Stimulated activated CD4-positive, alpha-beta T cell treated with anti-CD3 and anti-CD28 coated beads, Interleukin-2, amount 100 ng/mL, for 24 hours (primary cell): ENCODE measurements around the gene RTL9.
"Not testable (repeated sequence)": the region's sequence is repeated elsewhere in the genome, so short reads cannot be mapped to it uniquely, and the experiment has no call there.

Source experiments
- DNase-seq, 2 donors: peaks; one replicate each; pipeline ENCODE4 v3.0.0-alpha.2; 2020

RTL9 gene

DNA sequence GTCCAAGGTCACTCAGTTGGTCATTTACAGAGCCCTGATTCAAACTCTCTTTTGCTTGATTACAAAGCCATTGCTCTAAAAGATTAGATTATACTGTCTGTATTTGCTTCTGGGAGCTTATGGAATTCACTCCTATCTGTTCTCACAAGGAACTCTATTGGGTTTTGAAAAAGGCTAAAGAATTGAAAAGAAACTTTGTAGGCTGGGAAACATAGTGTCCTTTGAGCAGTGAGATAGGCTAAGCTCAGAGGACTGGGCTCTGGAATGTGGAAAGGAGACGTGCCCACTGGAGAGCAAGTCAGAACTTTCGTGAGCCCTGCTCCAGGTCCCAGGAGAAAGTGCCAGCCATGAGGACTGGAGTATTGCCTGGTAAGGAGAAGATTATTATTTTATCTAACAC, at the start of gene RTL9:
TSS of gene RTL9 (plus strand) at position 301 of the 400 bp plus-strand sequence. CDS start 91,770 bp downstream, outside the sequence.
- no peak for DNase-seq

DNA sequence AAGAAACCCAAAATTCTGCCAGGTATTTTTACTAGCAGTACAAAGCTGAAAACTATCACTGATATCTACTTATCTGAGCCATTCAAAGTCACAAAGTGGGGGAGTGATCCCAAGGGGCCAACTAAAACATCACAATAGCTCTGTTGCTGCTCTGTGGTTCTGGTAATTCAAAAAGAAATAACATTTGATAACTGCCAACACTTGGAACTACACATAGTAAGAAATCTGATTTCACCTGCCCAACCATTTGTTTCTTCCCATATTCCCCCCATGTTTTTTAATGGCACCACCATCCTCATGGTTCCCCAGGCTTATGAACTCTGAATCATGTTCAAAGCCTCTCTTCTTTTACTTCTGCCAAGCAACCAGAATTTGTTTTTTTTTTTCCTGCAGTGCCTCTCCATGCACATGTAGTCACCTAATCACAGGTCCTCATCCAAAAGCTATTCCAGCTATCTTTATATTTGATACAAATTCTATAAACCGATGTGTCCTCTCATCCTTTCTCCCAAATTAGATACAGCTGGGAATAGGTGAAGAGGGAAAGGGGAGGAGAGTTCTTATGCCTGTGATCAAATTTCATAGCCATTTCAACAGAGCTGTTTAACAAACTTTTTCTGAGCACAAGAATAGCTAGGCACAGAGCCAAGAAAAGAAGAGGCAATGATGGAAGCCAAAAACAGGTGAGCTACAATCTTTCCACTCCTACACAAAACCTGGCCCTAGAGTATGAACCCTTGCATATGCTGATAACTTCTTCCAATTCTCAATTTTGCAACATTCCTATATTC, 48.5 kb upstream of the RTL9 start:
- no peak for DNase-seq

DNA sequence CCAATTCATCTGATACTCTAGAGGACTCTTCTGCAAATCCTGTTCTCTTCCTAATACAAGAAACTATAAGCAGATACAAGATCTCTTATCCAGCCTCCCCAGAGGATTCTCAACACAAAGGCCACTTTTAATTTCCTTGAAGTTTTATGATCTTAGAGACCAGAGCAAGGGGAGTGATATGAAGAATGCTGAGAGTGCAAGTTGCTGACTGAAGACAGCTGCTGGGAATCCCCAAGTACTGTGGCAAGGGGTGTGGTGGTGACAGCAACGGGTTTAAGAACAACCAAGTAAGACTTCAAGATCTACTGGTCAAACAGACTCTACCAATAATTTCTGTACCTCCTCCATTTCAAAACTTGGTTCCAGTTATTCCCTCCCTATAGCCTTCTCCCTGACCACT, 47.8 kb upstream of the RTL9 start:
- peak; percentile 27 to 37 for DNase-seq

DNA sequence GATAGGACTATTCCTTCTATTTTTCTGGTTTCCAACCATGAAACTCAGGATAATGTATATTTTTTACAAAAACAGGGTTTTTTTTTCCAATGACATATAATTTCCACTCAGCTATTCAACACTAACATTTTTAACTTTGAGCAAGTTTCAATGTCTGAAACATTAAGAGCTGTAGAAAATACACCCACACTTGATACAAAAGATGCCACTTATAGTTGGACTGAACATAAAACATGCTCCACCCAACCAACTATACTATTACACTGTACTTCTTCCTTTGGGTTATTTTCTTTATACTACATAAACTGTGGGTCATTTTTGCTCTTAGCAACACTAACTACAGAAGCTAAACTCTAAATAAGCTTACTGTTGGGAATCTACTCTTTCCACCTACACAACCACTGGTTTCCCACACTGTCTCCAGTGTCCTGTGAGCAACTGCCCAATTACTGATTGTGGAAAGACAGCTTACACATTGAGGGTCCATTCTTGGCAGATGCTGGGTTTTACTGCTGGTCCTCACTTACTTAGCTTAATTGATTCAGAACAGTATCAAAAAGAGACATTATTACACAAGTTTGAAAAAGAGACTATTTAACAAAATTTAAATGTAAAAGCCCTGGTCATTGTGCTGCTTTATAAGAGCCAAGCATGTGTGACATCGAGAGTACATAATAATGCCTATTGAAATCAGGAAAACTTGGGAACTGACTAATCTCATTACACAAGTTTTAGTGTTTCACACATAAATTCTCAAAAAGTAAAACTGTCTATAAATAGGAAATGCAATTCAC, 47.0 kb upstream of the RTL9 start:
- no peak for DNase-seq

DNA sequence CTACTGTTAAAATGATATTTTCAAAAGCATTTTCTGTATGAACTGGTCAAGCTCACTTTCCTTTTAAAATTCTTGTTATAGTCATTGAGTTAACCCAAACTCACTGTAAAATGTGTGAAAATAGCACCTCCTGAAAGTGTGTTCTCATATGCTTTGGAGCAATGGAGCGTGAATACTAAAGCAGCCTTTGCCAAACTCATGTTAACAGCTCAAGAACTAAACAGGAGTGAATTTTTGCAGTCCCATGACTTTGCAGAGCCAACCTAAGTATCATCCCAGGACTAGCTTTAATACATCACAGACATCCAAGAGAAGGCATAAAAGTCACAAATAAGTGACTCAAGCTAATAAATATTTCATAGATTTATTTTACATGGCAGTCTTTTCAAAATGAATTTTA, 43.1 kb upstream of the RTL9 start:
- DNase-seq, result no peak

DNA sequence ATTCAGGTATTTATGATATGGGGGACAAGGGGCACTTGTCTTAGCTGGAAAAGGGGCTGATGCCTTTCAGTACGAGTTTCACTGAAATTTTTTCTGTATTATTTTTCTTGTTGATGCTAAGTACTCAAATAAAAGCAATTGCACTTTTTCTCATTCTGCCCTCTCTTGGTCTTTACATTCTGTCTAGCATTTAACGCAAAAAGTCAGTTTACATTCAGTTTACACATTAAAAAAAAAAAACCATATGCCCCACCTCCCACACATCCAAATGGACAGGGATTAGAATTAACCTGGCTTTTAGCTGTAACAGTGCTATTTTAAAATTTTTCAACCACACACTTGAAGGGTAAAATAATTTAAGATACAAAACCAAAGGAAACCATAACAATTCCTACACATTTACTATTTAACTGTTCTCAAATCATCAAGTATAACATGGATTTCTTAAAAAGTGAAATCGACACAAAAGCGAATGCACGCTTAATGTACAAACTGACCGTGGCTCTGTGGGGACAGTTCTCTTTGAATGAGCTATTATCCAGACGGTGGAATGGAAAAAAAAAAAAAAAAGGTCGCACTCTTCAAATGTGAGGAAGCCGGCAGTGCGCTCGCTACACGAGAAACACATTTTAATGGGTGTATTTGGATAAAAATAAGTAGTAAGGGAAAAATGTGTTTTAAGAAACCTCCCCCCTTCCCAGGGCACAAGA, 42.1 kb upstream of the RTL9 start:
- DNase-seq, result no peak

DNA sequence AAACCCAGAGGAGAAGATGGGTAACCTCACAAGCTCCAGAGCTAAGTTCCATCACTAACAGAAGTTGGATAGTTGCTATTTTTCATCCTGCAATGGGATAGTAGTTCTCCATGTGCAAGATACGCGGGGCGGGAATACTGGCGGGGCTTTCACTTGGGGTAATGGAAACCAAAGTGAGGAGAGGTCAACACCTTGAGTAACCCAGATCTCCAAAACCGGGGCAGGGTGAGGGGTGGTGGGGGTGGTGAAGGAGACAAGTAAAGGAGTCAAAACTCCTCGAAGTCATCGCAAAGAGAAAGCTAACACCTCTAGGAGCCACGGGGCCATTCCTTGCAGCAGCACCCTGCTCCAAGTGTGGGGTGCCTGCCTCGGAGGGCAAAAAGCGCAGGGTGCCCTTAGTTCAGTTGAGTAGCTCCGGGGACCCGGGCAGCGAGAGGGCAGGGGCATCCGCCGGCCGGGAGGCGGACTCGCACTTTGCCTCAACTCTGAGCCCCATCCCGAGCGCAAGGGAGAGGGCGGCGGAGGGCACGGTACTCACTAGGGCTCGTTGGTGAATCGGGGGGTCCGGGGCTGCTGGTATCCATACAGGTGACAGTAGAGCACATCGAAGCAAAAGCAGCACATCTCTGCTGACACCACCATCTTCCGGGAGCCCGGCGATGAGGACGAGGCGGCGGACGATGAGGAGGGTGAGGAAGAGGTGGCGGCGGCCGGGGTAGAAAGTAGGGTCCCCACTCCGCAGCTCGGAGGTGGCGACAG, 41.4 kb upstream of the RTL9 start:
- DNase-seq, result peak in 1 of 2 donors; percentile 38

DNA sequence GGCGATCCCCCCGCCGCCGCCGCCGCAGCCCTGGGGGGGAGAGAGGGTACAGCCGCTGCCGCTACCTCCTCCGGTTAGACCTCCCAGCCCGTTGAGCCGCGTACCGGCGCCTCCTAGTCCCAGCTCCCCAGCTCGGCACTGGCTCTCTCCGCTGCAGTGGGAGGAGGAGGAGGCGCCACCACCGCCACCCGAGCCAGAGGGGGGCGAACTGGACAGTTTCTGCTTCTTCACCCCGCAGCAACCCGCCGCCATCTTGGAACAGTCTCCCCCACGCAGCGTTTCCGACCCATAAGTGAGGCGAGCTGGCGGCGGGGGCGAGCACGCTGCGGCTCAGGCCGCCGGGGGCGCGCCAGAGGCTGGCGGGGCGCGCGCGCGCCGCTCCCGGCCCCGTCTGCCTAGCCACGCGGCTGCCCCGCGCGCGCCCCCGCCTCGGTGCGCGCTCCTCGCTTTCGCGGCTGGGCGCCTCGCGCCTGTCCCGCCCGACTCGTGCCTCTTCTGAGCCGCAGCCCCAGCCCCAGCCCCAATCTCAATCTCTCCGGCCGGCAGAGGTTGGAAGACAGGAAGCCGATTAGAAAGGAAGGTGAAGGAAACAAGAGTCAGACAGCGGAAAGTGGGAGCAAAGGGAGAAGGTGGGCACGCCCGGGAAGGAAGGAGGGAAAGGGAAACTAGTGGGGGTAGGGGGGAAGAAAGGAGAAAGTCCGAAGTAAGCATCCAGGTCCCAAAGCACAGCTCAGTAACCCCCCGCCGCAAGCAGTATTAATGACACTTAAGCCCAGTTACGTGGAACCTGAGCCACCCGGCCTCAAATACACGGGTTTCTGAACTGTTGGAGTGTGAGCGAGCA, 40.6 kb upstream of the RTL9 start, which contains the start of gene AMMECR1:
TSS of gene AMMECR1 (minus strand) at position 266 of the 844 bp plus-strand sequence. CDS start at position 252, 14 bp downstream.
- DNase-seq, result peak; percentile 78

DNA sequence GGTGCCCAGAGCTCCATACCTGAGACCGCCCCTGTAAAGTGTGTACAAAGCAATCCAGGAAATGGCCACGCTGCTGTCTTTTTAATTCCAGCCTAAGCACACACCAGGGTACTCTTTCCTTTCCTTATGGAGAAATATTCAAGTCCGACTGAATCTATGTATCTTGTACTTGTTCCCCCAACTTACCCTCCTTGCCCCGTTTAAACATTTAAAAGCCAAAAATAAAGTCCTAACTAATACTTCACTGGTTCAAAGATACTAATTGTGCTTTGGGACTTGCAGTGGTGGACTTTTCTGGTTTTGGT, 40.0 kb upstream of the RTL9 start:
- DNase-seq, result no peak

DNA sequence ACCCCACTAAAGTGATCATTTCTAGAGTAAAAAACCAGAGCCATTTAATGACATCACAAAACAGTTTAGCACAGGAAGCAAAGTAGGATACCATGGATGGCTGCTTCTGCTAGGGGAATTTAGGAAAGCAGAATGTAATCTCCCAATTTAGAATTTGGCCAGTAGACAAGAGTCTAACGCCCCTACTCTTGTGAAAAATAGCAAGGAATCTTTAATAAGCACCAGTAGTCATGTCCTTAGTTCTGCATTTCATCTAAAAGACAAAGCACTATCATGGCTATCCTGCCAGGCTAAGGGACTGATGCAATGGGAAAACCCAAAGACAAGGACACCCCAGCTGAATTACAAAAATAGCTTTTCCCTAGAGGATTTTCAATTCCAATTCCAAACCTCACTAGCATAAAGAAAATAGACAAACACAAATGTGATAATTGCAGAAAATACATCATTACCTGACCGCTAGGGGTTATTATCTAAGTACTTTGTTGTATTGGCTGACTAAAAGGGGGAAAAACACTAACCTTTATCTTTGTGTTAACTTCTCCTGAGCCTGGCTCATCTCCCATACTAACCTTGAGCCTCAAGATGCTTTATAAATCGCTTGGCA, 38.2 kb upstream of the RTL9 start:
- DNase-seq, result no peak

DNA sequence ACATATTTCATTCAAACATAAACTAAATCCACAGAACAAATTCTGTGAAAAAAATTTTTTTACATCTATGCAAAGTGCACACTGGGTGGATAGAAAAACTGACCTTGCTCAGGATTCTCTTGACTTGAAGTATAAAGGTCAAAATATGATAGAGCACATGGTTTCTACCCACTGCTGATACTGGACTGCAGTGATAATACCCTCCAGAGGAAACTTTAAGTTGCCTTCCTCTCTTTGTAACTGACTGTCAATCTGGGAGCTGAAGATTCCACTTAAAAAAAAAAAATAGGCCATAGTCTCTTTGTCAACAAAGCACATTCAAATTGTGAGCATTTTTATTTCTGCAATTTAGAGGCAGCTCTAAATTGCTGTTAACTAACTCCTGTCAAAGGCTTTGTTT, 37.6 kb upstream of the RTL9 start:
- no peak for DNase-seq

DNA sequence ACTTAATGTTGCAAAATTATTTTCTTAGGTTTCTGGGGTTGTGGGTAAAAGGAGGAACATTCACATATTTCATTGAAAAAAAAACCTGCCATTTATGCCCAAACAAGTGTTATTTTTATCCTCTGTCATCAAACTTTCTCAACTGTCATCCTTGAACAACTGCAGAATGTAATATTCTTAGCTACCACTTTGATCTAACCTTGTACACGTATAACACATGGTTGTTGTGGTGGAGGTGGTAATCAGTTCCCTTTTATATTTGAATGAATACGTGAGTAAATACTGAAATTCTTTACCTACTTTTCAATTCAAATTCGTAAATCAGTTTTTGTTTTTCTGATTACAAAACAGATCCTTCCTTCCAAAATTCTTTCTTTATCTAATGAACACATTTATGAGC, 37.0 kb upstream of the RTL9 start:
- DNase-seq, result no peak

DNA sequence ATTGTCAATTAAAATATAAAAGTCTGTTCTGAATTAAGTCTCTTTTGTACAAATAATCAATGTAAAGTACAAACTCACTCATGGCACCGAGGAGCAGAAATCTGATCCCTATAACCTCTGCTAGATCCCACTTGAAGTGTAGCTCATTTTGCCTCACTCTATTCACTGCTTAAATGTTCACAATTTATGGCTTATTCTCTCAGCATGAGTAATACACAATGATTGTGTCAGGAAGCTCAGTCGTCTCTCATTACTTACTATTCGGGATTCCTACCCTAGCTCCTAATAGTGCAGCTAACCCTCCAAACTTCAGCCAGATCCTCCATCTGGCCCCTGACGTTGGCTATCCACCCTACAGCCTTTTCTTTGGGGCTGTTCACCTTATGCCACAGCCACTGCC, 36.0 kb upstream of the RTL9 start:
- no peak for DNase-seq

DNA sequence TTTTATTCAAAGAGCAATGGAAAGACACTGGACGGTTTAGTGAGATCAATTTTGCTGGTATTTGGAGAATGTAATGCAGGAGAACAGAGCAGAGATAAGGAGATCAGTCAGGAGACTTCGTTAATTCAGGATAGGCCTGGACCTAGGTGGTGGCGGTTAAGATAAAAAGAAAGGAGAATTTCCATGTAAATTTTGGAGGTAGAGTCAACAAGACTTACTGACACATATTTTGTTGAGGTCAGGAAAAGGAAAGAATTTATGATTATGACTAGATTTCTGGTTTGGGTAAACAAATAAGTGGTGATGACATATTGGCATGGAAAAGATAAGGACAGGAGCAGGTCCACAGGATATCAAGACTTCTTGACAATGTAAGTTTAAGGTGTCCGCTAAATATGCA, 31.9 kb upstream of the RTL9 start:
- no peak for DNase-seq

DNA sequence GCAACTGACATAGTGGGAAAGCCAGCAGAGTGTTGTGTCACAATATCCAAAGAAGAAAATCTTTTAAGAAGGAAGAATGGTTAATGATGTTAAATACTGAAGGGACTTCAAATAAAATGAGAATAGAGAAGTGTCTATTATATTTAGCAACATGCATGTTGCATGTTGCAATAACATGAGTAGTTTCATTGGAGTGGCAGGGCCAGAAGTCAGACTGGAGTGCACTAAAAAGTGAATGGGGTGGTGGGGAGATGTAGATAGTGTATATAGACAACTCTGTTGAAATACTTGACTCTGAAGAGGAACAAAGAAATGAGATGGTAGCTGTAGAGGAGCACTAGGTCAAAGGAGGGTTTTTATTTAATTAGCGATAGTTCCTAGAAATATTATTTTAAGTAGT, 31.3 kb upstream of the RTL9 start:
- no peak for DNase-seq

DNA sequence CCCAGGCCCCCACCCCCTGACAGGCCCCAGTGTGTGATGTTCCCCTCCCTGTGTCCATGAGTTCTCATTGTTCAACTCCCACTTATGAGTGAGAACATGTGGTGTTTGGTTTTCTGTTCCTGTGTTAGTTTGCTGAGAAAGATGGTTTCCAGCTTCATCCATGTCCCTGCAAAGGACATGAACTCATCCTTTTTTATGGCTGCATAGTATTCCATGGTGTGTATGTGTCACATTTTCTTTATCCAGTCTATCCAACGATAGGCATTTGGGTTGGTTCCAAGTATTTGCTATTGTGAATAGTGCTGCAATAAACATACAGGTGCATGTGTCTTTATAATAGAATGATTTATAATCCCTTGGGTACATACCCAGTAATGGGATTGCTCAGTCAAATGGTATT, 30.0 kb upstream of the RTL9 start:
- DNase-seq, result not testable (repeated sequence)

DNA sequence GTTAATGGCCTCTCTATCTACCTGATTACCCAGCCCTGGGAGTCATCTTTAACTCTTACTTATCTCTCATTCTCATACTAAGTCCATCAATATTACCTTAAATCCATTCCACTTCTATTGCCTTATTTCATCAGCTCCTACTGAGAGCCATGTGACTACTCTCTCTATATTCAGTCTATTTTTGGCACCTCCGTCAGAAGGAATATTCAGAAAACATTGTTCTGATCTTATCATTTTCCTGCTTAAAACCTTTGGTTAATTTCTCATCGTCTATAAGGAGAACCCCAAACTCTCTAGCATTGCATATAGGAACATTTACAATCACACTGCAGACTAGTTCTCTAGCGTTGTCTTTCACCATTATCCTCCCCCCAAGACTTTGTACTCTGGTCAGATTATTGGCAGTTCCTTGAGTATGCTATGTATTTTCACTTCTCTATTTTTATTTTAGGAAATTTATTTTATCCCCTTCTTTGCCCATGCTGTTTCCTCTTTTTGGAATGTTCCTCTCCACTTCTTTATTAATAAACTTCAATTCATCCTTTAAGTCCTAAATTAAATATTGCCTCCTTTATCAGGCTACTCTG, 27.1 kb upstream of the RTL9 start:
- DNase-seq, result no peak

DNA sequence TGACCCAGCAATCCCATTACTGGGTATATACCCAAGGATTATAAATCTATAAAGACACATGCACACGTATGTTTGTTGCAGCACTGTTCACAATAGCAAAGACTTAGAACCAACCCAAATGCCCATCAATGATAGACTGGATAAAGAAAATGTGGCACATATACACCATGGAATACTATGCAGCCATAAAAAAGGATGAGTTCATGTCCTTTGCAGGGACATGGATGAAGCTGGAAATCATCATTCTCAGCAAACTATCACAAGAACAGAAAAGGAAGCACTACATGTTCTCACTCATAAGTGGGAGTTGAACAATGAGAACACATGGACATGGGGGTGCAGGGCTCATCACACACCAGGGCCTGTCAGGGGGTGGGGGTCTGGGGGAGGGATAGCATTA, 25.2 kb upstream of the RTL9 start:
- not testable (repeated sequence) for DNase-seq

DNA sequence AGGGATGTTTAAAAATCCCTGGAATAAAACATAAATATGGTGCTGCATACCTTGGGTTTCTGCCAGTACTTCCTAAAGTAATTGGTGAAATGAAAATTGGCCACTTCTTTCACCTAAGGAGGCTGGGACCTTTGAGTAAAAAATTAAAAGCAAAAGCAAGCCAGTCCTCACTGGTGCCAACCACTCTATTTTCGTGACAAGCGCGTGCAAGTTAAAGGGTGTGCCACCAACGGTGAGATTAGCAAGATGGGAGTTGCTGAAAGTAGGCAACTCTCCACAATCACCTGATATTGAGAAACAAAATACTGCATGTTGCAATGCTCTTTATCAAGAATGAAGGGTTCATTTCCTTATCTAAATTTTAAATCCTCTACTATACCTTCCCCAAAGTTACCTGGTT, 19.7 kb upstream of the RTL9 start:
- no peak for DNase-seq

DNA sequence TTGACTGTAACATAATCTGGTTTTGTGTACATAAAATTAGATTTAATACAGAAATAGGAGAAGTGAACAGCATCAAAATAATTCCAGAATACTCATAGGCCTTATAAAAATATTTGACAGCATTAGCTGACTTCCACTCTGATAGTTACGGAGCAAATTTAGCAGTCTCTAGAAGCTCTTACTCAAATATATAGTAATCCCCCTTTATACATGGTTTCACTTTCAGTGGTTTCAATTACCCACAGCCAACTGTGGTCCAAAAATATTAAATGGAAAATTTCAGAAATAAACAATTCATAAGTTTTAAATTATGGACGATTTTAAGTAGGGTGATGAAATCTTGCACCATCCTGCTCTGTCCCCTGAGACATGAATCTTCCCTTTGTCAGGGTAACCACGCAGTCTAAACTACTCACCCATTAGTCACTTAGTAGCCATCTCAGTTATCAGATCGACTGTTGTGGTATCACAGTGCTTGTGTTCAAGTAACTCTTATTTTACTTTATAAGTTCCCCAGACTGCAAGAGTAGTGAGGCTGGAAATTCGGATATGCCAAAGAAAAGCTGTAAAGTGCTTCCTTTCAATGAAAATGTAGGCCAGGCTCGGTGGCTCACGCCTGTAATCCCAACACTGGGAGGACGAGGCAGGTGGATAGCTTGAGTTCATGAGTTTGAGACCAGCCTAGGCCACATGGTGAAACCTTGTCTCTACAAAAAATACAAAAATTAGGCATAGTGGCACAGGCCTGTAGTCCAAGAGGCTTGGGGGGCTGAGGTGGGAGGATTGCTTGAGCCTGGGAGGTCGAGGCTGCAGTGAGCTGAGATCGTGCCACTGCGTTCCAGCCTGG, 17.2 kb upstream of the RTL9 start:
- no peak for DNase-seq
